HEK293T (cell line): ENCODE measurements around the gene PDZK1IP1.

Source experiments
- CTCF ChIA-PET: fragments of 350-600 bp; formaldehyde crosslinking; extraction: SDS; loops from one replicate; lab custom pipeline; 2021; ENCODE audit warnings: antibody characterized with exemption, inconsistent platforms; lab: Yijun Ruan, JAX
- POLR2A ChIA-PET: fragments of 350-600 bp; formaldehyde crosslinking; extraction: SDS; loops from one replicate; lab custom pipeline; 2020; ENCODE audit warnings: antibody characterized with exemption, inconsistent platforms; lab: Yijun Ruan, JAX
- DNase-seq: peaks from one replicate; pipeline ENCODE4 v3.0.0; 2012; ENCODE audit warnings: mixed read lengths; ENCODE audit errors: extremely low spot score
- ARNT ChIP-seq: fragments of 450-650 bp; IDR thresholded peaks from 2 replicates; pipeline ENCODE4 v1.6.1; 2017; ENCODE audit warnings: mild to moderate bottlenecking
- BHLHE40 ChIP-seq: fragments of 450-650 bp; IDR thresholded peaks from 2 replicates; pipeline ENCODE4 v1.6.1; 2016; ENCODE audit warnings: mild to moderate bottlenecking, moderate library complexity, borderline replicate concordance
- CTBP1 ChIP-seq: fragments of 450-650 bp; IDR thresholded peaks from 2 replicates; pipeline ENCODE4 v1.6.1; 2016; ENCODE audit warnings: borderline replicate concordance
- ELF4 ChIP-seq: fragments of 450-650 bp; IDR thresholded peaks from 2 replicates; pipeline ENCODE4 v1.6.1; 2017; ENCODE audit warnings: antibody characterized with exemption
- FOXA1 ChIP-seq: fragments of 450-650 bp; IDR thresholded peaks from 2 replicates; pipeline ENCODE4 v1.6.1; 2016; ENCODE audit warnings: mild to moderate bottlenecking
- FOXK2 ChIP-seq: fragments of 450-650 bp; IDR thresholded peaks from 2 replicates; pipeline ENCODE4 v1.6.1; 2016; ENCODE audit warnings: mild to moderate bottlenecking
- FOXM1 ChIP-seq: fragments of 450-650 bp; IDR thresholded peaks from 2 replicates; pipeline ENCODE4 v1.6.1; 2017; ENCODE audit warnings: mild to moderate bottlenecking, borderline replicate concordance
- HDGF ChIP-seq: fragments of 450-650 bp; IDR thresholded peaks from 2 replicates; pipeline ENCODE4 v1.6.1; 2017; ENCODE audit warnings: antibody characterized with exemption, borderline replicate concordance
- L3MBTL2 ChIP-seq: fragments of 450-650 bp; conservative IDR thresholded peaks from 2 replicates; pipeline ENCODE4 v1.6.1; 2016; ENCODE audit warnings: mild to moderate bottlenecking
- LEF1 ChIP-seq: fragments of 450-650 bp; IDR thresholded peaks from 2 replicates; pipeline ENCODE4 v1.6.1; 2017; ENCODE audit warnings: mild to moderate bottlenecking, borderline replicate concordance
- NFRKB ChIP-seq: fragments of 450-650 bp; IDR thresholded peaks from 2 replicates; pipeline ENCODE4 v1.6.1; 2016; ENCODE audit warnings: mild to moderate bottlenecking, moderate library complexity
- PKNOX1 ChIP-seq: fragments of 450-650 bp; IDR thresholded peaks from 2 replicates; pipeline ENCODE4 v1.6.1; 2016
- SP1 ChIP-seq: fragments of 450-650 bp; IDR thresholded peaks from 2 replicates; pipeline ENCODE4 v1.6.1; 2017
- SUZ12 ChIP-seq: fragments of 450-650 bp; IDR thresholded peaks from 2 replicates; pipeline ENCODE4 v1.6.1; 2016; ENCODE audit warnings: mild to moderate bottlenecking
- TARDBP ChIP-seq: fragments of 450-650 bp; IDR thresholded peaks from 2 replicates; pipeline ENCODE4 v1.6.1; 2016
- ZNF384 ChIP-seq: fragments of 450-650 bp; IDR thresholded peaks from 2 replicates; pipeline ENCODE4 v1.6.1; 2016

PDZK1IP1 gene

GRCh38 chr1:47183308-47184089, 6.3 kb downstream of the PDZK1IP1 start:
- DNase-seq = no peak
- TF ChIP-seq TARDBP = no peak
- TF ChIP-seq FOXK2 = no peak
- no peak for TF ChIP-seq NFRKB
- CTCF ChIA-PET = interaction anchor here (0.9 to 1.0 kb wide), 2 partner anchors 9 to 11 kb away, joined by 3 to 4 read pairs; no protein-coding TSS in a partner anchor
- POLR2A ChIA-PET = no interaction called here

GRCh38 chr1:47182676-47183235, 7.1 kb downstream of the PDZK1IP1 start:
- TF ChIP-seq LEF1 (no peak), ELF4 (no peak), FOXK2 (no peak), SP1 (no peak), PKNOX1 (no peak), BHLHE40 (no peak), SUZ12 (no peak), L3MBTL2 (no peak), FOXM1 (no peak), CTBP1 (no peak), HDGF (no peak)
- CTCF ChIA-PET = no interaction called here
- DNase-seq = no peak
- POLR2A ChIA-PET = no interaction called here

GRCh38 chr1:47181955-47182675, 7.7 kb downstream of the PDZK1IP1 start:
- ChIA-PET CTCF (interaction anchor here (1.6 kb wide), 1 partner anchor 11 kb away, joined by 3 read pairs; no protein-coding TSS in a partner anchor), POLR2A (interaction anchor here (2.0 kb wide), 1 partner anchor 151 kb away, joined by 5 read pairs; the partner anchor contains the start of gene CMPK1)
- DNase-seq = no peak
- TF ChIP-seq FOXK2 = no peak
- no peak for TF ChIP-seq ARNT
- no peak for TF ChIP-seq BHLHE40
- no peak for TF ChIP-seq CTBP1
- TF ChIP-seq ZNF384 = no peak
- no peak for TF ChIP-seq PKNOX1
- no peak for TF ChIP-seq LEF1
- TF ChIP-seq TARDBP = no peak
- TF ChIP-seq L3MBTL2 = no peak
- no peak for TF ChIP-seq FOXM1

- CTCF ChIA-PET = interaction anchor here (1.6 kb wide), 1 partner anchor 12 kb away, joined by 3 read pairs; no protein-coding TSS in a partner anchor
- POLR2A ChIA-PET = interaction anchor here (2.0 kb wide), 1 partner anchor 152 kb away, joined by 5 read pairs; the partner anchor contains the start of gene CMPK1
- no peak for TF ChIP-seq L3MBTL2
- TF ChIP-seq SP1 = no peak
- no peak for TF ChIP-seq SUZ12
- TF ChIP-seq FOXK2 = no peak
- no peak for TF ChIP-seq TARDBP
- TF ChIP-seq LEF1 = no peak
- no peak for TF ChIP-seq ELF4
- TF ChIP-seq PKNOX1 = no peak
- TF ChIP-seq ZNF384 = no peak
- no peak for TF ChIP-seq FOXM1
- TF ChIP-seq NFRKB = no peak
- TF ChIP-seq ARNT = no peak
- no peak for TF ChIP-seq BHLHE40
- no peak for TF ChIP-seq CTBP1
- TF ChIP-seq HDGF = no peak
- TF ChIP-seq FOXA1 = no peak
- DNase-seq = no peak
Observed at GRCh38 chr1:47181095-47181954, 8.5 kb downstream of the PDZK1IP1 start.

- POLR2A ChIA-PET = interaction anchor here (2.0 kb wide), 1 partner anchor 153 kb away, joined by 5 read pairs; the partner anchor contains the start of gene CMPK1
- DNase-seq = no peak
- TF ChIP-seq L3MBTL2 = no peak
- TF ChIP-seq SP1 = no peak
- no peak for TF ChIP-seq TARDBP
- no peak for TF ChIP-seq HDGF
- no peak for TF ChIP-seq FOXA1
- no peak for TF ChIP-seq FOXM1
- TF ChIP-seq PKNOX1 = no peak
- no peak for TF ChIP-seq ELF4
- no peak for TF ChIP-seq CTBP1
- TF ChIP-seq SUZ12 = no peak
- no peak for TF ChIP-seq ARNT
- TF ChIP-seq LEF1 = no peak
- no peak for TF ChIP-seq FOXK2
- no peak for TF ChIP-seq BHLHE40
- no peak for TF ChIP-seq NFRKB
- CTCF ChIA-PET = interaction anchor here (1.6 to 2.8 kb wide), 2 partner anchors 13 to 83 kb away, joined by 3 to 39 read pairs; no protein-coding TSS in a partner anchor
Observed at GRCh38 chr1:47180603-47181094, 9.2 kb downstream of the PDZK1IP1 start.
